ENCODE measurements around the gene CMTR2. TPM values are rescaled to one million over a fixed set of nuclear protein-coding genes. Genes with fewer than 3 reads are reported as not detected.

CMTR2 gene
- total RNA-seq, 1 experiment from 2014 or later: 30.3 TPM

- no peak for DNase-seq (ENCODE audit: low read depth, low spot score)
- in situ Hi-C loops (cut with HindIII; ENCODE audit: low pct_unique_long_range_greater_than_20kb, low sequenced_read_pairs): no loop called here
Observed at GRCh38 chr16:71244521-71244920, 44.7 kb downstream of the CMTR2 start.

DNA sequence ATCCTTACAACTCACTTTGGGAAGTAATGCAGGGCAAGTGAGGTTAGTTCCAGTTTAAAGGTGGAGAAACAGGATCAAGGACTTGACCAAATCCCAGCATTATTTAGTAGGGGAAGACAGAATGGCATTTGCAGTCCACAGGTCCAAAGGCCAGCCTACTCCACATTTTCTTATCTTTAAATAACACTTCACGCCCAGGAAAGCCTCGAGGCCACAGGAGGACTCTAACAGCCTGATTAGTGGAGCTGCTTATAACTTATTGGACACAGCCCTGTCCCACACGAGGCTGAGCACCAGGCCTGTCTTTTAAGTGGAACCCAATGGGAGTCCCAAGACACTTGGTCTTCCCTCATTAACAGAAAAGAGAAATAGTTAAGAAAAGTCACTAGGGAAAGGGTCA, 46.6 kb downstream of the CMTR2 start:
- in situ Hi-C loops (cut with HindIII; ENCODE audit: low pct_unique_long_range_greater_than_20kb, low sequenced_read_pairs): no loop called here
- DNase-seq (ENCODE audit: low read depth, low spot score): no peak

DNA sequence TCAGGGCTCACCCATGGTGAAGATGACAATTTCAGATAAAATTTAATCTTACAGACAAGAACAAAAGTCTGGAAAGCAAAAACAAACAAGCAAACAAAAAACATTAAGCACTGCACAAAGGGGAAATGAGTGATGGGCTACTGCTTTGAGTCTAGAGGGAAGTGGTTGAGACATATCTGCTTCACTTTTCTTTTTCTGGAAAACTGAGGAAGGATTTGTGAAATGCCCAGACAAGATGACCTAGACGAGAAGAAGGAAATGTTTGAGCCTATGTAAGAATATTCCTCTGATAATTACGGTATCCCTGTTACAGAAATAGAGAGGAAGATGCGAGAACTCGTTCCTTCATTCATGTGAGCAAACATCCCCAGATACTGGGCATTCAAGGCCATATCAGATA, 47.2 kb downstream of the CMTR2 start:
- in situ Hi-C loops (cut with HindIII; ENCODE audit: low pct_unique_long_range_greater_than_20kb, low sequenced_read_pairs): no loop called here
- no peak for DNase-seq (ENCODE audit: low read depth, low spot score)

Other genes starting within 250 kb of the CMTR2 start
- 0.35 and 0.50 TPM in 2 replicates for gene HYDIN, start 58.7 kb downstream of the CMTR2 start, total RNA-seq (2014; rRNA removed; shearing (Covaris generic))
- 0.45 and 0.67 TPM in 2 replicates for gene CALB2, start 69.3 kb upstream of the CMTR2 start, total RNA-seq (2014; rRNA removed; shearing (Covaris generic))
- not detected in 2 replicates for gene TLE7, start 152.7 kb upstream of the CMTR2 start, total RNA-seq (2014; rRNA removed; shearing (Covaris generic))
- gene ZNF23, start 172.8 kb upstream of the CMTR2 start, total RNA-seq (2014; rRNA removed; shearing (Covaris generic)): 7.5 and 10.7 TPM in 2 replicates
- gene ZNF19, start 199.9 kb upstream of the CMTR2 start, total RNA-seq (2014; rRNA removed; shearing (Covaris generic)): 2.2 and 3.3 TPM in 2 replicates
- not detected in 2 replicates for gene CHST4, start 237.0 kb upstream of the CMTR2 start, total RNA-seq (2014; rRNA removed; shearing (Covaris generic))

Measured in SK-MEL-5 (cell line).